HG03103 (cell line): Measurements from ENCODE around the gene IGF1.
"Not testable (repeated sequence)": the region's sequence is repeated elsewhere in the genome, so short reads cannot be mapped to it uniquely, and the experiment has no call there.

Experiments
- ATAC-seq: cut with Tn5 transposase; IDR thresholded peaks from one replicate; pipeline ENCODE4 v1.9.1; 2021; ENCODE audit warnings: low read depth; ENCODE audit not compliant: unreplicated experiment

The IGF1 gene

DNA sequence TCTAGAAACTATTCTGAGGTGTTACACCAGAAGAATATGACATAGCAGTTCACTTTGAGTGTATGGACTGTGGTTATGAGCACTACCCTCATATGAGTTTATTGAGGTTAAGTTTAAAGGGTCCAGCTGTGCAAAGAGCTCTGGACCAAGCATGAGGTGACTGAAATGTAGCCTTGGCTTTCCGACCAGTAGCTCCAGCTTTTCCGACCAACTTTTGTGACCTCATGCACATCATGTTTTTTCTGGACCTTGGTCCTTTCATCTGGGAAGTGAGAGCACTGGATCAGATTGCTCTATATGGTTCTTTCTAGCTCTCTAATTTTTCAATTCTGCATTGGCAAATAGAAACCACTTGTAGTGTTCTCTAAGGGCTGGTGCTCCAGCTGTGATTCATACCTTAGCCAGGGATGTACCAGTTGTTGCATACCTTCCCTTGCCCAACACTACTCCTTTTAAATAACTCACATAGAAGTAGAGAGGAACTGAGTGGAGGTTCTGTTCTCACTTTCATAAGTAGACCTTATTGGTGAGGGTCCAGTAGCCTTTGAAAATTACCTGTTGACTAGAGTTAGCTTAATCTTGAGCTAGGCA, 16.6 kb downstream of the IGF1 start:
- no peak for ATAC-seq

DNA sequence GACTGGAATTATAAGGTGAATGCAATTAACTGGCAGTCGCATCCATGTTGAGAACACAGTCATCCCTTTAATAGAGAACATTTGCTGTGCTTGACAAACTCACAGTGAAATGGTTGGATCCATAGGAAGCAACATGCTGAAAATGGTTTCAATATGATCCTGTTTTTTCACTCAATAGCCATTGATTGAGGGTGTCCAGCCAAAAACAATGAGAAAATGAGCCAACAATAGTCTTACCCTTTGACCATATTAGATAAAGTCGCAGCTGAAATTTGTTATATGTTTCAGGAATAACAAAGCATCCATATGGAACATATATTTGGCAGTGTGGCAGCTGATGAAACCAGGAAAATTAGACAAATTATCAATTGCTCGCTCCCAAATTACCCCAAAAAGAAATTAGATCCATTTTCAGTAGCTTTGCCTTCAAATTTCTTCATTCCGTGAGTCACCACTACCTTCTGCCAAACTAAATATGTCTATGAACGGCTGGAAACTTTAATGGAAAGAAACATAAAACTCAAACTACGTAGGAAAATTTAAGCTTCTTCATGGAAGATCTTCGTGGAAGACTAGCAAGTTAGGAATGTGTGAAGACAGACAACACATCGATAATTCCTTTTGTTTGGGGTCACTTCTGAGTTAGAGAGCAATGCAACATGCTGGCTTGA, 17.4 kb downstream of the IGF1 start:
- no peak for ATAC-seq

DNA sequence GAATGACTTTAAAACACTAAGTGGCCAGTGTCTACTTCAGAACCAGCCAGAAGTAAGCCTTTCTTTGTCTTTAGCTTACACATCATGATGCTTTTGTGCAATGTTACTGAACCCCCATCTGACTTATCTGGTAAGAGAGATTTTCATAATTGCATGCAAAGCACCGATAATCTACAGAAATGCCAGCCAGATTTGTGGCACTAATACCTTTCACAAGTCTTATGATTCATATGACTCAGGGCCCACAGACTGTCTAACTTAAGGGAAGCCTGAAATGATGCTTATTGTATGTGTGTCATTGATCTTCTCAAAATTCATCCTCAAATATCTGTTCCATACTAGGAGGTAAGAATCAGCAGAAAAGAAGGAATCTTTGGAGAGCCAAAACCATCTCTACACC, 18.0 kb downstream of the IGF1 start:
- no peak for ATAC-seq

DNA sequence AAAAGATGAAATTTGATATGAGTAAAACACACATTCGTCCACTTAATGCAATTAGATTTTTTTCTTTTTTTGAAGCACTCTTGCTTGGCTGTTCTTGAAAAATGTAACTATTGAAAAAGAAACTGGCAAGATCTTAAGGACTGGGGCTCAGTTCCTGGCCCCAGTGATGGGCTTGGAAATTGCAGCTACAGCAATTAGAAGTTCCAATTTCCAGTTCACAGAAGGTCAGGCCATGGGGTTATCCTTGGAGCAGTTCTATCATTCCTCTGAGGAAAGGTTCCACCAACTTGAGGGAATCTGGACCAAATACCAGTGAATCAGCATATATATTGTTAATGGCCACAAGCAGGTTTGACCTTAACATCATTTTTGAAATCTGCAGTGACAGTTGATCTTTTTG, 18.9 kb downstream of the IGF1 start:
- ATAC-seq, result no peak

DNA sequence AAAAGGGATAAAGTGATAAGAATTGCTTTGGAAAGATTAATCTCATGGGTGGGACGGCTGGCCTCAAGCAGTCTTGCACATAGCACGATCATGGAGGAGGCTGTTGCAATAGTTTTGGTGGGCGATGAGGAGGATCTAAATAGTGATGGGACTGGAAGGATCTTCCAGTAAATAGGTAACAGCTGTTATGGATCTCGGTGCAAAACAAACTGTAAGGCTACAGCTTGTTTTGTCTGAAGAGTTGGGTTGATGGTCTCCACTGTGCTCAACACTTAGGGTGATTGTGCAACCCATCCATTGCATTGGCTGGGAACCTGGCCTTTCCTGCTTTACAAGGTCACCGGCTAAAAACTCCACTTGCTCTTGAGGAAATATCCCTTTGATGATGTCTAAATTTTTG, 21.0 kb downstream of the IGF1 start:
- ATAC-seq, result no peak

DNA sequence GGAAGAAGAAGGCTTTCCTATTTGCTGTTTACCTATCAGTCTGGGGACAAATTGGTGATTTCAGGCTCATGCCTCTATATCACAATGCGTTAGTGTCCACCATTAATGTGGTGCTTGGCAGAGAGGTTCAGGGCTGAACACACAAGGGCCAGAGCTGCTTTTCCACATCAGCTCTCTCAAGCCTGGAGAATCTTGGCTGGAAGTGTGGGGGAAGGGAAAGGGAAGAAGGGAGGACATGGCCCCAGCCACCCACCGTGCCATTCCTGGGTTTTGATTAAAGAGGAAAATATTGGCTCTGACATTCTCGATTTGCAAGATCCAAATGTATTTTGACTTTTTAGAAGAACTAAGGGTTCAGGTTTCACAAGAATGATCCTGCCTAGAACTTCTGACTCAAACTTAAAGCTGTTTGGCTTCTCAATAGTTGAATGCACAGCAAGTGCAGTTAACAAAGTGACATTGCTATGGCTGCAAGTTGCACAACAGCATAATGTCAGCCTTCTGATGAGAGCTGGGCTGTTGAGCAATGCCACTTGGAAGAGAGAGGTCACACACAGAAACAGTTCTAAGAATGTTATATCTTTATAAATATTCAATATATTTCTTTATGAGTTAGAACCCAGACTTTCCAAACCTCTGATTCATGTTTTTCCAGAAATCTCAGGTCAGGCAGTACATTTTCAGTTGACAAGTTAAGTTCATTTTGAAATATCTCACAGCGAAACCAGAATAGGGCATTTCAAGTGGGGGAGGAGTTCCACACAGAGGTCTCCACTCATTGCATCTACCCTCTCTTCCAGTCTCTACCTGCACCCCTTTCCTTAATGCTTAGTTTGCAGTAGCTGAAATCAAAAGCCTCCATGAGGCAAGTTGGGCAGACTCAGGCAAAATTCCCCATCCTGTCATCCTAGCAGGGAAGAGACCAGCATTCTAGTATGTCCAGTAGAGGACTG, 25.3 kb downstream of the IGF1 start:
- no peak for ATAC-seq

DNA sequence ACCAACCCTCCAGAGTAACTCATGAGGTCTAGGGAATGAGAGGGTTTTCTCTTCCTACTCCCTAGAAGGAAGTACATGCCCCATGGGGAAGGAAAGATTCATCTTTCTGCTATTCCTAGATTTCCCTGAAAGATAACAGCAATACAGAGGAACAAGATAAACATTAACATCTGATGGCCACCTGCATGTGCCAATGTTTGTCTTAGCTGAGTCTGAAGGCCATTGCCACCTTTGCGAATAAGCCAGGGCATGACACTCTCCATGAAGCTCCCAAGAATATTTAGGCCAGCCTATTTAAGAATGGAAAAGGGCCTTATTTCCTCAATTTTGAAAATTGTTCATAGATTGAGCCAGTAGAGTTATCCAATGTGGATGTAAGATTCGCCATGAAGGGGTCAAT, 26.0 kb downstream of the IGF1 start:
- no peak for ATAC-seq

DNA sequence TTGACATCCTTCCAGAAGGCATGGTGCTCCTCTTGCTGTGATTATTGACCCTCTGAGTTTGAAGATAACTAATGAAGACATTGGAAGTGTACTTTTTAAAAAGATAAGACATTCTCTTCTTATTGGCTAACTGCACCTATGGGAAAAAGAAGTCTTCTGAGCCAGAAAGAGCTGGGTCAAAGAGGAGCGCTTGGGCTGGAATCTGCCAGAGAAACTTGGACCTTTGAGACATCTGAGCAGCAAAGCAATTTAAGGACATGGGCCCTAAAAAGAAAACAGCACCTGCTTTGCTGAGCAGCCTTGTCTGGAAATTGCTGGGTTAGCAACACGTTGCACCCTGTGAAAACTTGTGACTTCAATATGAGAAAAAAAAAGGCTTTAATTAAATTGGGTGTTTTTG, 27.8 kb downstream of the IGF1 start:
- ATAC-seq, result no peak

DNA sequence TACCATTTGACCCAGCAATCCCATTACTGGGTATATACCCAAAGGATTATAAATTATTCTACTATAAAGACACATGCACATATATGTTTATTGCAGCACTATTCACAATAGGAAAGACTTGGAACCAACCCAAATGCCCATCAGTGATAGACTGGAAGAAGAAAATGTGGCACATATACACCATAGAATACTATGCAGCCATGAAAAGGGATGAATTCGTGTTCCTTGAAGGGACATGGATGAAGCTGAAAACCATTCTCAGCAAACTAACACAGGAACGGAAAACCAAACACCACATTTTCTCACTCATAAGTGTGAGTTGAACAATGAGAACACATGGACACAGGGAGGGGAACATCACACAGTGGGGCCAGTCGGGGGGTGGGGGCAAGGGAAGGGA, 31.3 kb downstream of the IGF1 start:
- not testable (repeated sequence) for ATAC-seq

DNA sequence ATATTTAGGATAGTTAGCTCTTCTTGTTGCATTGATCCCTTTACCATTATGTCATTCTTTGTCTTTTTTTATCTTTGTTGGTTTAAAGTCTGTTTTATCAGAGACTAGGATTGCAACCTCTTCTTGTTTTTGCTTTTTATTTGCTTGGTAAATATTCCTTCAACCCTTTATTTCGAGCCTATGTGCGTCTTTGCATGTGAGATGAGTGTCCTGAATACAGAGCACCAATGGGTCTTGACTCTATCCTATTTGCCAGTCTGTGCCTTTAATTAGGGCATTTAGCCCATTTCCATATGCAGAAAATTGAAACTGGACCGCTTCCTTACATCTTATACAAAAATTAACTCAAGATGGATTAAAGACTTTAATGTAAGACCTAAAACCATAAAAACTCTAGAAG, 32.9 kb downstream of the IGF1 start:
- ATAC-seq, result not testable (repeated sequence)

DNA sequence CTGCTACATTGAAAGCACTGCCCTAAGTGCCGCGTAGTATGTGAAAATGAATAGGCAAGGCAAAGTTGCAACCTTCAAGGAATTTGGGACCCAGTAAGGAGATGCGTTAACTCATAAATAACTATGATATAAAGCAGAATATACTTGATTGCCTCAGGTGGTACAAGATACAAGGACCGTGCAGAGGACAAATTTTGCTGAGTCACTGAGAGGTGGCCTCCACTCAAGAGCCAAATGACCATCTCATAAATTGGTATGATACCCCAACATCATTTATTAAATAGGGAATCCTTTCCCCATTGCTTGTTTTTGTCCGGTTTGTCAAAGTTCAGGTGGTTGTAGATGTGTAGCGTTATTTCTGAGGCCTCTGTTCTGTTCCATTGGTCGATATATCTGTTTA, 35.7 kb downstream of the IGF1 start:
- no peak for ATAC-seq

DNA sequence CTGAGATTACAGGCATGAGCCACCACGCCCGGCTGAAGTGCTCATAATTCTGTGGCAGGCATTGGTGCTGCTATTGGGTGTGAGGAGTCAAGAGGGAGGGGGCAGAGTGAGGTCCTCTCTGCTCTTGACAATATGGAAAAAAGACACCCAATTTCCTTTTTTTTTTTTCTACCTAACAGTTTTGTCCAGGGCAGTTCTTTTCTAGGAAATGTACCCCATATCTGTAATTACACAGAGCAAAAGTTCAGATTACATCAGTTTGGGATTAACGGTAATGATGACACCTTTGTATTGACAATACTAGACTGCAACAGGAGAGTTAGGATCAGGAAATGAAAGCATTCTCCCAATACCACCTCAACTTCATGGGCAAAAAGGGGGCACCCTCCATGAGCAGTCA, 36.3 kb downstream of the IGF1 start:
- ATAC-seq, result no peak

DNA sequence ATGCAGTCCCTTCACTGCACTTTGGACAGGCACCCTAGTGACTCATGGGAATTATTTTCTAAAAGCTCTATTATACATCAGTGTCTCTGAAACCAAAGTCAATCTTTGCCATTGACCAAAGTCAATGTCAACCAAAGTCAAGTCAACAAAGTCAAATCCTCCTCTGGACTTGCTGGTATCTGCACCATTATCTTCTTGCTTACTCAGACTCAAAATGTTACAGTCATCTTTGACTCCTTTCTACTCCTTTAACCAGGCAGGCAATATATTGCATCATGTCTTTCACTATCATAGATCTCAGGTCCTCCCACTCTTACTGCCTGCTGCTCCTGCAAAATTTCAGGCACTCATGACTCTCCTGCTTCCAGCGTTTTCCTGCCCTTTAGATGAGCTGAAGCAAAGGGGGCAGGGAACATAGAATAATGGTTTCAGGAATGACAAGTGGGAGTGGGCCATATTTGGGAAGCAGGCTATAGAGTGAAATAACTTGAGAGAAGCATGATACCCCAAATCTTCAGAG, 39.2 kb downstream of the IGF1 start:
- no peak for ATAC-seq

DNA sequence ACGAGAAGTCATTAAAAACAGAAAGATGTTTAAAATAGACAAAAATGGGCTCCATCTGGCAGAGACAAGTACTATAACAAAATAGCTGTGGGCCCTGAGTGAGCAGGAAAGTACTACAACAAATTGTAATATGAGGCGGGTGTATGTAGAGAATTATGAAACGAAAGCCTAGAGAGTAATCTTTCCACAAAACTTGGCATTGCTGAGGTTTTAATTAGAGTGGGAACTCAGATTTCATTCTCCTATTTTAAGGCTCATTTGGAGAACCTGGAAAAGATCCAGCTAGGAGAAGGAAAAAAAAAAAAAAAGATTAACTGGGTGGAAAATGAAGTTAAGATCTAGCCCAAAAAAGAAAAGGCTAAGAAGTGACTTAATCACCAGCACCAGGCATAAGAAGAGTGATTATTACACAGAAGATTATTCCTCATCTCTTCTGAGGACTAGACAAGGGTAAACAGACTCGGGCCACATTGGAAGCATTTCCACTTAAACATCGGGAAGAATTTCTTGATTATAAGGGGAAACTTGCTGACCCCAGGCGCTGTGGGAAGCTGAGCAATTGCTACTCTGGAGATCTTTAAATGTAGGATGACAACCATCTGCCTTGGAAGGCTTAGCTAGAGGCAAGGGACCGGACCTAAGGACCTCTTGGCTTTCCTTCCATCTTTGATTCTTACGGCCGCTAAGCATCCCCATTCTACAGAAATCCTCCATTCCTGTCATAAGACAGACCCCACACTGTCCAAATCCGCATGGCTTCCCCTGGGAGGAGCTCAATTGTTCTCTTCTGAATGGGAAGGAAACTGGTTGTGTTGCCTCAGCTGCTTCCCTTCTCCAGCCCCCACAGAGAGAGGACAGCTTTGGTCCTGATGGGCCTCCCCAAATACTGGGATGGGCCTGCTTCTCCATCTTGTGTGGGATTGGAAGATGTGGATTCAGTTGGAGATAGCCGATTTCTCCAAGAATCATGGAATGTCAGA, 40.6 kb downstream of the IGF1 start:
- ATAC-seq, result no peak

DNA sequence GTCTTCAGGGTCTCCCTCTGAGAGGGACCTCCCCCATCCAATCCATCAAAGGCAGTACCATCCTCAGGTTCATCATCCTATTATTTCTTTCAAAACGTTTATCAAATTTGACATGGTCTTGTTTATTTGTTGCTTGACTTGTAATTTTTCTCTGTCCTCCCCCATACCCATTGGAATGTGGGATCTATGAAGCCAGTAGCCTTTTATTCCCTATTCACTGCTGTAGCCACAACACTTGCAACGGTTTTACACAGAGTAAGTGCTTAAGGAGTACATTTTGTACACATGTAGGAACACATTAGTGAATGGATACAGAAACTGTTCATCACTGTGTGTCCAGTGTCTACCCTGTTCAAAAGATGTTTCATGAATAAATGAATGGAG, 41.5 kb downstream of the IGF1 start:
- ATAC-seq, result no peak

DNA sequence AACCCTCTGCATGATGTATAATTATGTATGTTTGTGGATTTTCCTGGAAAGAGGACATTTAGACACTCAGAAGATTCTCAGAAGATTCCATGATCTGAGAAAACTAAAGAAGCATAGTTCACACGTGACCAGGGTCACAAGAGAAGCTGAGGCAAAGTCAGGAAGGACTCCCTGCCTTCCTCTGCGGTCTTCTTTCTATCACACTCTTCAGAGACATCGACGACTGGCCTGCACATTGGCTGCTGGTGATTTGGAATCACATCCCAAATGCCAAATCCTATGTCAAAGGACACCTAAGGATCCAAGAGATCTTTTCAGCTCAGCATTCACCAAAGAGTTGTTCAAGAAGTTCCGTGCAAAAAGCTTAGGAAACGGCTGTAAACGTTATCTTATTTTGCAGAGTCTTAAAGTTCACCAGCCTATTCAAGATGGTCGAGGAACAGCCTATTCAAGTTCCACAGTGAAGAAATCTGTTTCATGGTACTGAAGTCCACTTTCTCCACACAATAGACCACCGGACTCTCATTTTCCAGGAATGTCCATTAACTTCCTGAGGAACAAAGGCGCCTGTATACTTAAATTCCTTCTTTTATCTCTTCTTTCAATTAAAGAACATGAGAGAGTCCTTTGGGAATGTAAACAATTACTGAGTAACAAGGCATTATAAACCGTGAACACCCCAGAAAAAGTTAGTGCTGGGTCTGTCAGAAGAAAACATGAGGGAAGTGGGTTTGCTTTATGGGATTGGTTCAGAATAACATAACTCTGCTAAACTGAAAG, 42.1 kb downstream of the IGF1 start:
- ATAC-seq, result no peak

DNA sequence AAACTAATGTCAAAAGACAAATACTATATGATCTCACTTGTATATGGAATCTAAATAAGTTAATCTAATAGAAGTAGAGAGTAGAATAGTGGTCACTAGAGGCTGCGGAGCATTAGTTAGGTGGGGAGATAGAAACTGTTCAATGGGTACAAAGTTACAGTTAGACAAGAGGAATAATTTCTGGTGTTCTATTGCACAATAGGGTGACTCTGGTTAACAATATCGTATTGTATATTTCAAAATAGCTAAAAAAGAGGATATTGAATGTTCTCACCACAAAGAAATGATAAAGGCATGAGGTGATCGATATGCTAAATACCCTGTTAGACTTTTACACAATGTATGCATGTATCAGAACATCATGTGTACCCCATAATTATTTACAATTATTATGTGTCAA, 42.9 kb downstream of the IGF1 start:
- ATAC-seq, result no peak

DNA sequence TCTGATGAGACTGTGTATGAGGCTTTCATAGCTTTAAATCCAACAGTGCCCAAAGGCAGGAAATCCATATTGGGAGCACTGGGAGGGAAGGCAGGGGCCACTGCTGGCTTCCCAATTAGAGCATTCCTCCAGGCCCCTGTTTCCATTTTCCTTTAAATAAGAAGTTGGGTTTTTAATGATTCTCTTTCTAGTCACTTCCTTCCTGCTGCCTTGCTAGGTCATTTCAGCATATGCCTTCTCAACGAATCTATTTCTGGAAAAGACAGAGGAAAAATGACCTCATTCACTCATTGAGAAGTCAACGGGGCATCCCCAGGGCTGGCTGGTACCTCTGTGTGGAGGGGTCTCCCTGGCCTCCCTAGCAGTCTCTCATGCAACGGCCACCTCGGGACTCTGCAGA, 43.5 kb downstream of the IGF1 start:
- no peak for ATAC-seq

DNA sequence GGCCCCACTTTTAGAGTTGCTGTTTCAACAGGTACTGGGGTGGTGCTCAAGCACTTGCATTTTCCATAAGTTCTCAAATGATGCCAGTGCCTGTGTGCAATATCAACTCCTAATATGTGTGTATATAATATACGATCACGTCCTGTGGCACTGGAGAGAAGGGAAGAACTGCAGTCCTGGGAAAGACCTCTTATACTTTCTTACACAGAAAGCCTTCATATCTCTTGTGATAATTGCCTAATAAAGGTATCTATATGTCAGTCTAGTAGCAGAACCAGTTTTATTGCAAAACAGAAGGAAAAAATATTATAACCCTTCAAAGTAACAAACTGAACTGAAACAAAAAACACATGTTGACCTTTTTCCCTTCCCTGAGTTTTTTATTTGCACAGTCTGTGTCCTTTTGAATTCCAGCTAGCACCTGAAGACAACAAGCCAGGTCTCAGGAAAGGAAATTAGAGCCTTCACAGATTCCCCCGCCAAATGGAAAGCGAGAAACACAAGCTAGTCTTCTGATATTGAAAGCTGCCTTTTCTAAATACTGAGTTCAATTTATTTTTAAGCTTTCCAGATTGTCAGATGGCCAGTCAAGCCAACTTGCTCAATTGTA, 44.4 kb downstream of the IGF1 start:
- ATAC-seq, result no peak
